Activated CD4-positive, alpha-beta memory T cell treated with anti-CD3 and anti-CD28 coated beads for 36 hours (primary cell): ENCODE measurements around the gene ZNF529. TPM values are rescaled to one million over a fixed set of nuclear protein-coding genes. Genes with fewer than 3 reads are reported as not detected.
A peak's percentile ranks its signal among the peaks of the same experiment; 100 is the strongest.

Experiments used
- CTCF ChIA-PET: fragments of 350-600 bp; sonication (Branson Sonifier 250); formaldehyde crosslinking; loops from one replicate; lab custom pipeline; 2021; ENCODE audit warnings: antibody characterized with exemption, inconsistent platforms; lab: Charles Lee
- POLR2A ChIA-PET: fragments of 350-600 bp; sonication (Branson Sonifier 250); formaldehyde crosslinking; loops from one replicate; lab custom pipeline; 2021; ENCODE audit warnings: antibody characterized with exemption; lab: Charles Lee
- DNase-seq: peaks from one replicate; pipeline ENCODE4 v3.0.0-alpha.2; 2020
- H3K27ac Mint-ChIP-seq: one replicate; pipeline ENCODE4 v1.8.0; 2021; ENCODE audit warnings: mixed read lengths
- H3K27me3 Mint-ChIP-seq: one replicate; pipeline ENCODE4 v1.8.0; 2021; ENCODE audit warnings: mixed read lengths
- H3K36me3 Mint-ChIP-seq: one replicate; pipeline ENCODE4 v1.8.0; 2021; ENCODE audit warnings: mixed read lengths
- H3K4me1 Mint-ChIP-seq: one replicate; pipeline ENCODE4 v1.8.0; 2021; ENCODE audit warnings: low read depth, mixed read lengths
- H3K4me3 Mint-ChIP-seq: one replicate; pipeline ENCODE4 v1.8.0; 2021; ENCODE audit warnings: mild to moderate bottlenecking, mixed read lengths
- H3K9me3 Mint-ChIP-seq: one replicate; pipeline ENCODE4 v1.8.0; 2021; ENCODE audit warnings: mixed read lengths
- intact Hi-C: fragments of 100-400 bp; cut with micrococcal nuclease; formaldehyde crosslinking; loops from one replicate; pipeline ENCODE4 v1.15.1; 2023
- total RNA-seq, 2 experiments: library from RNA; stranded (reverse); gene quantifications; one replicate each; pipeline ENCODE4 v1.2.3, GENCODE V29; 2021

The ZNF529 gene
- total RNA-seq, 2 experiments from 2014 or later, result 14.3 to 15.4 TPM

GRCh38 chr19:36572593-36573019, 486 bp downstream of the ZNF529 start:
- Mint-ChIP-seq H3K27me3 (no peaks in the 10 kb centered on the region), H3K9me3 (peaks cover 13% of the 10 kb centered on the region), H3K36me3 (peaks cover 63% of the 10 kb centered on the region), H3K4me3 (peak overlapping the region; percentile 87), H3K4me1 (peaks cover 35% of the 10 kb centered on the region), H3K27ac (peak overlapping the region; percentile 92)
- POLR2A ChIA-PET, result interaction anchor here (0.7 to 2.6 kb wide), 5 partner anchors 32 to 1022 kb away, joined by 3 to 20 read pairs (median 5); partner anchors contain the start of genes ZNF345, ZNF382, ZNF420 and ZNF540
- CTCF ChIA-PET, result interaction anchor here (1.3 kb wide), 1 partner anchor 44 kb away, joined by 4 read pairs; the partner anchor contains the start of gene ZNF260
- no peak for DNase-seq
- intact Hi-C loops, result loop anchor here (1.0 to 5.0 kb wide), 6 partner anchors 32 to 266 kb away; partner anchors contain the start of genes ZFP14, ZNF260, ZNF461 and ZNF566

- H3K36me3 Mint-ChIP-seq, result peaks cover 93% of the 10 kb centered on the region
- H3K9me3 Mint-ChIP-seq, result peaks cover 78% of the 10 kb centered on the region
- CTCF ChIA-PET, result no interaction called here
- H3K4me1 Mint-ChIP-seq, result peaks cover 5% of the 10 kb centered on the region
- DNase-seq, result no peak
- H3K27ac Mint-ChIP-seq, result no peak overlapping the region
- no peaks in the 10 kb centered on the region for H3K27me3 Mint-ChIP-seq
- intact Hi-C loops, result no loop called here
- POLR2A ChIA-PET, result no interaction called here
- H3K4me3 Mint-ChIP-seq, result no peak overlapping the region
Observed at GRCh38 chr19:36564391-36564790, 8.7 kb downstream of the ZNF529 start.

GRCh38 chr19:36547001-36547732, 25.9 kb downstream of the ZNF529 start:
- H3K9me3 Mint-ChIP-seq, result peaks cover 91% of the 10 kb centered on the region
- peaks cover 93% of the 10 kb centered on the region for H3K36me3 Mint-ChIP-seq
- H3K27me3 Mint-ChIP-seq, result no peaks in the 10 kb centered on the region
- ChIA-PET POLR2A (no interaction called here), CTCF (no interaction called here)
- intact Hi-C loops, result no loop called here
- H3K4me3 Mint-ChIP-seq, result no peak overlapping the region
- no peak for DNase-seq
- no peaks in the 10 kb centered on the region for H3K4me1 Mint-ChIP-seq
- no peak overlapping the region for H3K27ac Mint-ChIP-seq

- peaks cover 46% of the 10 kb centered on the region for H3K9me3 Mint-ChIP-seq
- peak; percentile 64 for DNase-seq
- H3K27me3 Mint-ChIP-seq, result no peaks in the 10 kb centered on the region
- peak overlapping the region; percentile 99 for H3K4me3 Mint-ChIP-seq
- ChIA-PET POLR2A (interaction anchor here (0.6 to 3.6 kb wide), 4 partner anchors 40 to 1851 kb away, joined by 3 to 17 read pairs (median 4); partner anchors contain the start of genes ZFP14 and ZNF566), CTCF (interaction anchor here (1.0 kb wide), 1 partner anchor 44 kb away, joined by 4 read pairs; the partner anchor contains the start of gene ZNF529)
- H3K27ac Mint-ChIP-seq, result peak overlapping the region; percentile 95
- peaks cover 52% of the 10 kb centered on the region for H3K36me3 Mint-ChIP-seq
- intact Hi-C loops, result loop anchor here (1.0 to 2.0 kb wide), 12 partner anchors 40 to 690 kb away; partner anchors contain the start of genes ZFP14, ZFP82, ZNF345 and ZNF382
- peaks cover 21% of the 10 kb centered on the region for H3K4me1 Mint-ChIP-seq
Observed at GRCh38 chr19:36528921-36529518, 44.1 kb downstream of the ZNF529 start.

GRCh38 chr19:36528194-36528920, 44.7 kb downstream of the ZNF529 start, which contains the start of gene ZNF260:
ZNF260 (minus strand) TSS chr19:36528271; CDS start chr19:36515238, 13,033 bp downstream.
- Mint-ChIP-seq H3K9me3 (peaks cover 43% of the 10 kb centered on the region), H3K36me3 (peaks cover 52% of the 10 kb centered on the region), H3K27me3 (no peaks in the 10 kb centered on the region), H3K4me1 (peaks cover 21% of the 10 kb centered on the region), H3K4me3 (peak within 1 kb of the TSS; percentile 99), H3K27ac (peak within 1 kb of the TSS; percentile 95)
- ChIA-PET CTCF (interaction anchor here (1.0 kb wide), 1 partner anchor 45 kb away, joined by 4 read pairs; the partner anchor contains the start of gene ZNF529), POLR2A (interaction anchor here (0.6 to 3.6 kb wide), 5 partner anchors 40 to 1850 kb away, joined by 3 to 17 read pairs (median 4); partner anchors contain the start of genes ZFP14, ZNF146, ZNF565 and ZNF566)
- peak; percentile 96 for DNase-seq
- intact Hi-C loops, result loop anchor here (1.0 to 2.0 kb wide), 12 partner anchors 39 to 690 kb away; partner anchors contain the start of genes ZFP14, ZFP82, ZNF345 and ZNF382

- peaks cover 21% of the 10 kb centered on the region for H3K4me1 Mint-ChIP-seq
- intact Hi-C loops, result loop anchor here (1.0 to 2.0 kb wide), 12 partner anchors 39 to 691 kb away; partner anchors contain the start of genes ZFP14, ZFP82, ZNF345 and ZNF382
- ChIA-PET CTCF (interaction anchor here (1.0 kb wide), 1 partner anchor 46 kb away, joined by 4 read pairs; the partner anchor contains the start of gene ZNF529), POLR2A (interaction anchor here (1.0 to 3.6 kb wide), 2 partner anchors 39 to 313 kb away, joined by 5 to 17 read pairs; partner anchors contain the start of genes ZNF146, ZNF565 and ZNF566)
- peak overlapping the region; percentile 99 for H3K4me3 Mint-ChIP-seq
- H3K27ac Mint-ChIP-seq, result peak overlapping the region; percentile 95
- peaks cover 53% of the 10 kb centered on the region for H3K36me3 Mint-ChIP-seq
- peaks cover 45% of the 10 kb centered on the region for H3K9me3 Mint-ChIP-seq
- H3K27me3 Mint-ChIP-seq, result no peaks in the 10 kb centered on the region
- DNase-seq, result no peak
Observed at GRCh38 chr19:36527873-36528193, 45.3 kb downstream of the ZNF529 start.

DNA sequence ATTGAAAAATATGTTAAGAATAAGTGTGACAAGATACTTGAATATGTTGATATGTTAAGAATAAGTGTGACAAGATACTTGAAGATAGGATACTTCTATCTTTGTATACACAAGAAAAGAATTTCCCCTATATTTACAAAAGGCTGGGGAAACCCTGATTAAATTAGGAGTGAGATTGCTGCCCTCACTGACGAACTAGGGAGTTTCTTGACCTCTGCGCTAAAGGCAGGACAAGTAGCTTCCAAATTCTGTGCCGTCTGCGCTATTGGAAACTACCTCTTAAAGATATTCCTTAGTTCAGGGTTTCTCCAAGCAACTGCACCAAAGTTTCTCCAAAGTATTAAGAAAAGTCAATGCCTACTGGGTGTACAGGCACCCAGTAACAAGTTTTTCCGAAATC, 45.8 kb downstream of the ZNF529 start:
- H3K9me3 Mint-ChIP-seq, result peaks cover 49% of the 10 kb centered on the region
- ChIA-PET CTCF (no interaction called here), POLR2A (interaction anchor here (3.6 kb wide), 1 partner anchor 39 kb away, joined by 17 read pairs; the partner anchor contains the start of gene ZNF566)
- peaks cover 21% of the 10 kb centered on the region for H3K4me1 Mint-ChIP-seq
- intact Hi-C loops, result no loop called here
- no peak for DNase-seq
- peak overlapping the region; percentile 95 for H3K27ac Mint-ChIP-seq
- no peaks in the 10 kb centered on the region for H3K27me3 Mint-ChIP-seq
- peaks cover 53% of the 10 kb centered on the region for H3K36me3 Mint-ChIP-seq
- H3K4me3 Mint-ChIP-seq, result peak overlapping the region; percentile 99

GRCh38 chr19:36526581-36526980, 46.5 kb downstream of the ZNF529 start:
- H3K27me3 Mint-ChIP-seq, result no peaks in the 10 kb centered on the region
- H3K36me3 Mint-ChIP-seq, result peaks cover 54% of the 10 kb centered on the region
- no peak for DNase-seq
- H3K4me1 Mint-ChIP-seq, result peaks cover 21% of the 10 kb centered on the region
- peak overlapping the region; percentile 55 for H3K4me3 Mint-ChIP-seq
- H3K9me3 Mint-ChIP-seq, result peaks cover 49% of the 10 kb centered on the region
- ChIA-PET POLR2A (interaction anchor here (3.6 kb wide), 1 partner anchor 38 kb away, joined by 17 read pairs; the partner anchor contains the start of gene ZNF566), CTCF (no interaction called here)
- intact Hi-C loops, result no loop called here
- no peak overlapping the region for H3K27ac Mint-ChIP-seq

GRCh38 chr19:36524617-36525016, 48.5 kb downstream of the ZNF529 start:
- H3K36me3 Mint-ChIP-seq, result peaks cover 64% of the 10 kb centered on the region
- POLR2A ChIA-PET, result no interaction called here
- H3K4me1 Mint-ChIP-seq, result peaks cover 21% of the 10 kb centered on the region
- H3K27ac Mint-ChIP-seq, result no peak overlapping the region
- no peak overlapping the region for H3K4me3 Mint-ChIP-seq
- CTCF ChIA-PET, result no interaction called here
- no peaks in the 10 kb centered on the region for H3K27me3 Mint-ChIP-seq
- no peak for DNase-seq
- peaks cover 52% of the 10 kb centered on the region for H3K9me3 Mint-ChIP-seq
- intact Hi-C loops, result no loop called here

DNA sequence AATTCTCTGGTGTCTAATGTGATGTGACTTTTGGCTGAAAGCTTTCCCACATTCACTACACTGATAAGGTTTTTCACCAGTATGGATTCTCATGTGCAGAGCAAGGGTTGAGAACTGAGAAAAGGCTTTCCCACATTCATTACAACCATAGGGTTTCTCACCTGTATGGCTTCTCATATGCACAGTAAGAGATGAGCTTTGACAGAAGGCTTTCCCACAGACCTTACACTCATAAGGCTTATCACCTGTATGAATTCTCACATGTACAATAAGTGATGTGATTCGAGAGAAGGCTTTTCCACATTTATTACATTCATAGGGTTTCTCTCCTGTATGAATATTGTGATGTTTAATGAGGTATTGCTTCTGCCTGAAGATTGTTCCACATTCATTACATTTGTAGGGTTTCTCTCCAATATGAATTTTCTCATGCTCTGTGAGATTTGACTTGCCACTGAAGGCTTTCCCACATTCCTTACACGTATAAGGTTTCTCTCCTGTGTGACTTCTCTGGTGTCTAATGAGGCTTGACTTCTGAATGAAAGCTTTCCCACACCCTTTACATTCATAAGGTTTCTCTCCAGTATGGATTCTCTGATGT, 59.0 kb downstream of the ZNF529 start:
- intact Hi-C loops, result no loop called here
- Mint-ChIP-seq H3K9me3 (peaks cover 77% of the 10 kb centered on the region), H3K27ac (no peak overlapping the region), H3K36me3 (peaks cover 66% of the 10 kb centered on the region), H3K4me3 (no peak overlapping the region), H3K4me1 (no peaks in the 10 kb centered on the region), H3K27me3 (no peaks in the 10 kb centered on the region)
- ChIA-PET CTCF (no interaction called here), POLR2A (no interaction called here)
- DNase-seq, result no peak

GRCh38 chr19:36508325-36508724, 64.8 kb downstream of the ZNF529 start:
- CTCF ChIA-PET, result no interaction called here
- intact Hi-C loops, result no loop called here
- Mint-ChIP-seq H3K4me3 (no peak overlapping the region), H3K4me1 (no peaks in the 10 kb centered on the region), H3K9me3 (peaks cover 52% of the 10 kb centered on the region), H3K27me3 (no peaks in the 10 kb centered on the region), H3K27ac (no peak overlapping the region), H3K36me3 (peaks cover 27% of the 10 kb centered on the region)
- POLR2A ChIA-PET, result no interaction called here
- no peak for DNase-seq
